ENCODE results near the gene IGF1R.

IGF1R gene

DNA sequence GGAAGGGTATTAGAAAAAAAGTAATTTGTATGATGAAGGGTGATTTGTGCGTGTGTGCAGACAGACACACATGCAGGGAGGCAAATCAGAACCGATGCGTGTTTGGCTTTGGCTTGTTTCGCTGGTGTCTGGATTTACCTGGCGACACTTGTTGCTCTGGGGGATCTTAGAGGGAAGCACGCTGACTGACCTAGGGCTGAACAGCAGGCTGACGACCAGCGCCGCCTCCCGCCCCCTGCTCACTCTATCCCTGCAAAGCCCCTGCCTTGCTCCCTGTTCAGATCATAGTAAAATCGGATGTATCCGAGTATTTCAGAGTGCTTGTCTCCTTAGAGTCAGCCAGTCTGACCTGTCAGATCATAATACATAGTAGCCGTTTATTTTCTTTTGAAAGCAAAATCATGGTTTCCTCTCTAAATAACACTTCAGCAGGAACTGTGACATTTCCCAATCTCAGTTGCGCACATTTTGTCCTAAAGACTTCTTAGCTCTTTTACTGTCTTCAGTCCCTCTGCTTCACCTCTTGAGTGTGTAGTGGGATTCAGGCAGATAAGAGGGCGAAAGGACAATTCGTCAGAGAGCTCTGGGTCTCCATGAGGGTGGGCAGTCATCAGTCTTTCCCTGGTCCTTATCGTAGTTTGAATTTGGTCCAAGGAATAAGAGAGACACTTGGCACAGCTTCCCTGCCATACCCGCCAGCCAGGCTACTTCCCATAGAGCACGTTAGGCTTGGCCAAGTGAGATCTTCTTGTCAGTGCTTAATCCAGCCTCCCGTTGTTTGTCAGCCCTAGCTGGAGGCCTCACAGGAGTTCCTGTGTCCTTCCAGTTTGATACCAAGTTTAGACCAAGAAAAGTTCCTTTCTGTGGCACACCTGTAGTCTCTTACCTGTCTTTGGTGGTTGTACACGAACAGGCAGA lies 261.9 kb downstream of the IGF1R start:
- DNase-seq (ENCODE audit: low read depth in 2 of 2) = no peak

DNA sequence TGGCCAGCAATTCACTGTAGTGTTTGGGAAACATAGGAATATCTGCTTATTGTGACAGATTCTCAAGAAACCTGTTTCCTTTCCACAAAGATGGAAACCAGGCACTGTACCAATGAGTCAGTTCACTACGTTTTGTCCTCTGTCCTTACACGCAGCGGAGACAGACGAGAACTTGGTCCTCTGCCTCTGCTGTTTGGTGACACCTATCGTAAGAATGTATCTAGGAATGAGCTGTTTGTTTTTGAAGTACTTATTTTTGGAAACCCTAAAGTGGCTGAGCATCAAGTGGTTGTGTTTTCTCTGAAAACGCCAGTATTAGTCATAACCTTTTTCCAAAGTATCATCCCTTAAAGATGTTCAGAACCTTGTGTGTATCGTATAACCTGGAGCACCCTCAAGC lies 266.3 kb downstream of the IGF1R start:
- DNase-seq (ENCODE audit: low read depth in 2 of 2) = no peak

DNA sequence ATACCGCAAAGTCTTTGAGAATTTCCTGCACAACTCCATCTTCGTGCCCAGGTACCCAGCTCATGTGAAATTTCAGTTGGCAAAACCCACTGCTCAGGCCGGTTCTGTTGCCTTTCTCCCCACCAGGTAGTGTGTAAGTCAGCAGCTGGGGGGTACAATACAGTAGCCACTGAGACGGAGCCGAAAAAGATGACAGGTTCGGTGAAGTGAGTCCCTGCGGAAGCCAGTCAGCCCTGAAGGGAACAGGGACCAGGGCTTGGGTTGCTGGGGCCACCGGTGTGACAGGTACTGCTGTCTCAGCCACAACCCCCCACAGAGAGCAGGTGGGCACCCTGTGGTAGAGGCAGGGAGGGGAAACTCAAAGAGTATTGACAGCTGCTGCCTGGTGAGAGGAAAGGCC lies 268.5 kb downstream of the IGF1R start:
- DNase-seq (ENCODE audit: low read depth in 2 of 2) = no peak

DNA sequence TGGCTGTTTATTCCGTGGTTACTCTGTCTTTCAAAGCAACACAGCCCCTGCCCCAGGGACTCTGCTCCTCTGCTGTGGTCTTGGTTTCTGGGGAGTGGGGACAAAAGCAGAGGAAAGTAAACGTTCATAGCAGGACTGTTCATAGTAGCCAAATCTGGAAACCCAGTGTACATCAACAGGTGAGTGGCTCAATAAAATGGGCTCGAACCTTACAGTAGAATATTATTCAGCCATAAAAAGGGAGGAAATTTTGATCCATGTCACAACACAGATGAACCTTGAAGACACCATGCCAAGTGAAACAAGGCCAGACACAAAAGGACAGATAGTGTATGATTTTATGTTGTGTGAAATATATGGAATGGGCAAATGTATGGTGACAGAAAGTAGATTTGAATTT lies 269.1 kb downstream of the IGF1R start:
- DNase-seq (ENCODE audit: low read depth in 2 of 2) = no peak

DNA sequence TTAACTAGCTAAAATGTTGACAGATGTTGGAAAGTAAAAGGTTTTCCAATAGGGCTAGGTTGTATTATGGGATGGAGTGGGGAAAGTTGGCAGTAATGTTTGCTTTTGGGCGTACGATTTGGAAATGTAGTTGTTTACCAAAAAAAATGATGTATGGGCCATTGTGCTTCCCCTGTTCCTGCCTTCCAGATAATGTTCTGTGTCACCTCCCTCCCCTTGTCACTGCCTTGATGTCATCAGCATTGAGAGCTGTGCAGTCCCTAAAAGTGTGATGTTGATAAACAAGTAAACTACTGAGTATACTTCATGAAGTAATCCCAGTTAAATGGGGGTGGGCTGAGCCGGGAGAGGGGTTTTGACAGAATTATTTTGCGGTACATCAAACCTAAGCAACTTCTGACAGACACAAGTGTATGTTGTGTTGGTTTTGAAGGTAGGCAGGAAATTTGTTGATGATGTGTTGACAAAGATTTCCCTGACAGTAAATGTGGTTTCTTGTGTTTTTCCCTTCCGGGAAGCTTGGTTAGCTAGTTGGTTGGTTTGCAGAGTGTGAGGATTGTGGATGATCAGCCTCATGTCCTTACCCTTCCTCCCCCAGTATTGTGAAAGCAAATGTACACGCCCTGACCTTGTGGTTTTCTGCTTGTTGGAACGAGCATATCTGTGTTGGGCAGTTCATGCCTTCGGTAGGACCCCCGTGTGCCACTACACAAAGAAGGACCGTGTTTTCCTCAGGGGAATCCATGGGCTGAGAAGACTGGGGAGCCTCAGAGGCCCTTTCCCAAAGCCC lies 271.9 kb downstream of the IGF1R start:
- DNase-seq (ENCODE audit: low read depth in 2 of 2) = no peak

DNA sequence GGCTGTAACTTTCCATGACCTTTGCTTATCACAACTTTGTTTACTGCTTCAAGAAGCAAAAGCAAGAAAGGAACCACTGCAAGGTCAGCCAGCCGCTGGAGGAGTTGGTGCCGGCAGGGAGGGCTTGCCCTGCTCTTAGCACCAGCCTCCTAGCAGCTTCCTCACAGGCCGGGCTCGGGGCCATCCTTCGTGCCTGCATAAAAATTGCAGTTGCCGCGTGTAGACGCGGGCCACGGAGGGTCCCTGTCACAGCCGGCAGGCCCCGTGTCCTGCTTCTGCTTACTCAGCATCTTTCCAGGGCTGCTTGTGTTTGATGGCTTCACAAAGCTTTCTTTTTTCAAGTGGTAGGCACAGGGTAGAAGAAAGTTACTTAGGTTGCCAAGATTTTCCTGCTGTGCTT lies 274.8 kb downstream of the IGF1R start:
- DNase-seq (ENCODE audit: low read depth in 2 of 2) = no peak

DNA sequence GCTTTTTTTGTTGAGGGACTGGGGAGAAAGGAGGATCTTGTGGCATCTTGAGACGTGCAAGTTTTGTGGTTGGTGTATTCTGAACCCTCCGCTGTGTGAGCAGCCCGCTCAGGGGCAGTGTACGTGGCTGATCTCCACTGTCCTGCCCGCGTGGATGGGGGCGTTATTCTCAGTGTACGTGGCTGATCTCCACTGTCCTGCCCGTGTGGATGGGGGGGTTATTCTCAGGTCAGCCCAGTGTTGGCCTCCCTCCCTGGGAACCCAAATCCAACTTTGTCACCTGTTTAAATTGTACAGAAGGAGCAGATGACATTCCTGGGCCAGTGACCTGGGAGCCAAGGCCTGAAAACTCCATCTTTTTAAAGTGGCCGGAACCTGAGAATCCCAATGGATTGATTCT lies 275.2 kb downstream of the IGF1R start:
- no peak for DNase-seq (ENCODE audit: low read depth in 2 of 2)

DNA sequence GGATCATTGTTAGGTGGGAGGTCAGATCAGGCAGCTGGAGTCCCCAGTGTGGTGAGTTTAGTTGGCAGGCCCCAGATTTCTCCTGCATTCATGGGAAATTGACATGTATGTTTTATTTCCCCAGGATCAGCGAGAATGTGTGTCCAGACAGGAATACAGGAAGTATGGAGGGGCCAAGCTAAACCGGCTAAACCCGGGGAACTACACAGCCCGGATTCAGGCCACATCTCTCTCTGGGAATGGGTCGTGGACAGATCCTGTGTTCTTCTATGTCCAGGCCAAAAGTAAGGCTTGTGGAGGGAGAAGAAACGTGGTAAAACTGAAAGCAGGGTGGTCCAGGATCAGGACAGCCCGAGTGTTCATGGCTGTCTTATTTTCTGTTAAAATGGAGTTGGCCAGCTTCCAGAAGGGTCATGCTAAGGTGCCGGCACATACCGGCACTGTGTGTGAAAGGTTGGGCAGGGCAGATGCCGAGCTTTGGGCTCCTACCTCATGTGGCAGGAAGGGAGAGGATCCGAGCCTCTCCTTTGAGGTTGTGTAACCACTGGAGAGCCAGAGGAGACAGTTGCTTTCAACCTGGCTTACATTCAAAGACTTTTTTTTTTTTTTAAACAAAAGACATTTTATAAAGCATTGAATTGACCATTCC lies 276.2 kb downstream of the IGF1R start:
- DNase-seq (ENCODE audit: low read depth in 2 of 2) = no peak

DNA sequence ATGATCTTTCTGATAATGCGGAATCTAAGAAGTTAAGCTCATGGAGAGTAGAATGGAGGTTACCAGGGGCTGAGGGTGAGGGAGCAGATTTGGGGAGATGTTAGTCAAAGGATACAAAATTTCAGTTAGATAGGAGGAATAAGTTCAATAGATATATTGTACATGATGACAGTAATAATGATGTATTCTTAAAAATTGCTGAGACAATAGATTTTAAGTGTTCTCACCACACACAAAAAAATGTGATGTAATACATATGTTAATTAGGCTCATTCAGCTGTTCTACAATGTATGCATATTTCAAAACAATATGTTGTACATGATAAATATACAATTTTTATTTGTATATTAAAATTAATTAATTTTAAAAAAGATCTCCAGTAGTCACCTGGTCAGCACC lies 277.9 kb downstream of the IGF1R start:
- DNase-seq (ENCODE audit: low read depth in 2 of 2) = no peak

DNA sequence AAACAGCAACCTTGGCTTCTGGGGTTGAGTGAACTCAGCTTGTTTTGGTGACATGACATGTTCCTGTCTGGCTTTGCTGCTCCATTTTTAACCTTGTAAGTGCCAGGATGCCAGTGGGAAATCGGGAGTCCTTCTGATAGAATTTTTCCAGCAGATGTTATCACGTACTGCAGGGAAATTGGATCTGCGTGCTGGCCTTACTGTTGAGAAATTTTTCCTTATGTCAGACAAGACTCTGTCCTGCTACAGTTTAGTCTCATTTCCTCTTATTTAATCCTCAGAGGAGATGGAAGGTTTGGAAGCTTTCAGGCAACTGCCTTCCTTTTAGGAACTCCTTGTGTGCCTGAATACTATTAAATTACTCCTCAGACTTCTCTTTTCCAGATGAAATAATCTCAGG lies 278.7 kb downstream of the IGF1R start:
- DNase-seq (ENCODE audit: low read depth in 2 of 2) = no peak

DNA sequence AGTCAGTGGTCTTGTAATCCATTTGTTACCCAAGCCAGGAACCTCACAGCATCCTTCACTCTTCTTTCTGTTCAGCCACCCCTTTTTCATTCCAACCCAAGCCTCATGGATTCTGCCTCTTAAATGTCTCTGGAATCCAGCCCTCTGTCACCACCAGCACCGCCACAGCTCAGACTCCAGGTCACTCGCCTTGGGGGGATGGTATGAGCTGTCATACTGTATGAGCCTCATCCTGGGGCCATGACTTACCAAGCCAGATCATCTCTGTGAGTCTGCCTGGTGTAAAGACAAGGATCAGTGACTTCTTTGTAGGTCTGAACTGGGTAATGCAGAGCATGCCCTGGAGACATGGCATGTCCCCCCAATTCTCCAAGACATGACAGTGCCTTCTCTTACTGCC lies 279.7 kb downstream of the IGF1R start:
- DNase-seq (ENCODE audit: low read depth in 2 of 2) = no peak

DNA sequence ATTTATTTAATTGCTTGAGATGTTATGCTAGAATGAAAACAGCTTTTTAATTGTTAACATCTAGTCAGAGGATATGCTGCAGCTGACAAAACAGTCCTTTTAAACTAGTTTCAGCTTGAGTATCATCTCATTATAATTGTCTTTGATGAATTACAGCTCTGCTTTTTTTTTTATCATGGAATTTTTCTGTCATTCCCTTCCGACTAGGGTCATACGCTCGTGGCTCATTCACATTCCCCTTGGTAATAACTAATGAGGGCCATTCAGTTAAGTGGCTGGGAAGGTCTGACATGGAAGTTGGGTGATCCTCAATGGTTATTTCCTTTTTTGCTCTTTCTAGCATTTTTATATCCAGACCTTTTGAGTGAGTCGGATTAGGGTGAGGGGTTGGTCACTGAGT lies 282.2 kb downstream of the IGF1R start:
- no peak for DNase-seq (ENCODE audit: low read depth in 2 of 2)

DNA sequence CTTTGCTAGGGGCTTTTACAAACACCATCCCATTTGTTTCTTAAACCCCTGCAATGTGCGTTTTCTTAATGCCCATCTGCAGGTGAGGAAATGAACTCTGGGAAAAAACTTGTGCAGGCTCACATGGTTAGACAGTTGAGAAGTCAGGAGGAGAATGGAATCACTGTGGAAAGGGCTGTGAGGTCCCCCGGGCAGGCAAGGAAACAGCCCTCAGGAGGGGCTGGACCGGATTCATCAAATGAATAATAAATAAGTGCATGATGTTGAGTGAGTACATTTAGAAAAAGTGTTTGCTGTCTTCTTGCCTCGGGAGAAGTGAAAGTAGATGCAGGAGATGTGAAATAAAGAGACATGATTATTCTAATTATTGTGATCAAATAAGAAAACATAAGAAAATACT lies 282.7 kb downstream of the IGF1R start:
- no peak for DNase-seq (ENCODE audit: low read depth in 2 of 2)

DNA sequence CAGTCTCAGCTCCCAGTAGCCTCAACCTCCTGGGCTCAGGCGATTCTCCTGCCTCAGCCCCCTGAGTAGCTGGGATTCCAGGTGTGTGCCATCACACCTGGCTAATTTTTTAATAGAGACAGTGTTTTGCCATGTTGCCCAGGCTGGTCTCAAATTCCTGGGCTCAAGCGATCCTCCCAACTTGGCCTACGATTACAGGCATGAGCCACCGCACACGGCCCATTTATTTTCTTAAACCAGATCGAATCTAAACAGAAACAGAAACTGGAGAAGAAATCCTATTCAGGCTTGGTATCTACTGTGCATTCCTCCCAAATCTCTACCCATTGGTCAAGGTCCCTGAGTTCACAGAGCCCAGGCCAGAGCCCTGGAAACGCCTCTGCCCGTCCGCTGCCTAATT lies 285.1 kb downstream of the IGF1R start:
- no peak for DNase-seq (ENCODE audit: low read depth in 2 of 2)

DNA sequence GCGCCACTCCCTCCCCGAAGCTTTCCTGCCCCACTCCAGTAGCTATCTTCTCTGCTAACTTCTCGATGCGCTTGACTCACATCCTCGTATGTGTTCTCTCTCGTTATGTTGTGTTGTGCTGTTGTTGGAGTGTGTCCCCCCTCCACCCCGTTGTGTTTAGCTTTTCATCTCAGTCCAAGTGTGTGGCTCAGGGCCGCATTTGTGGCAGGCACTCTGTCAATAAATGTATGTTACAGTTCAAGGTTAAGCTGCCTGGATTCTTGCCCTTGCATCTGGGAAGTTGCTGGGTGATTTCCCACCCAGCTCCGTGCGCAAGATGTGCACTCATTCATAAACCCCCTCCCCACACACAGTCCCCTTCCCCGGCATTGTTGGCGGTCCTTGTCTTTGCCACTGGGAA lies 287.4 kb downstream of the IGF1R start:
- DNase-seq (ENCODE audit: low read depth in 2 of 2) = no peak

DNA sequence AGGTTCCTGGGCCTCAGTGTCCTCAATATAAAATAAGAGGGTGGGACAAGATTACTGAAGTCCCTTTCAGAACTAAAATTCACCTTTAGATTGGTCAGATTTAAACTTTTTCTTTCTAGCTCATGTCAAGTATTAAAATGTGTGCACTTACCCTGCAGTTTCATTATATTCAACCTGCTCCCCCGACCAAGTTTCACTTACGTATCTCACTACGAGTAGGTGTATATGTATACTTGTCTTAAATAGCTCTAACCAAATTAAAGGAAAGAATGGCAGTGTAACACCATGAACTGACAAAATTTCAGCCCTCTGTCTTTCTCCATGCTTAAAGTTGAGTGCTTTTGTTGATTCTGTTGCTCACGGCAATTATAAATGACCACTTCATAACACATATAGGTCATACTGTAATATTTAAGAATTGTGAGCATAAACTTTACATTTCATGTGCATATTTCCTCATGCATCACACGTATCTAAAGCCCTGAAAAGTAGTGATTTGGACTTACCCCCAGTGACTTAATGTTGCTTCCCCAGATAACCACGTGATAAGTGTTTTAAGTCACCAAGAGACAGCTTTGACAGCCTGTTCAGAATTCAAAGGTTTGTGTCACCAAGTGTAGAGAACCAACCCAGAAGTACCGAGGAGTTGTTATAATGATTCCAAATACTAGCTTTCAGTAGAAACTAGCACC lies 289.2 kb downstream of the IGF1R start:
- no peak for DNase-seq (ENCODE audit: low read depth in 2 of 2)

DNA sequence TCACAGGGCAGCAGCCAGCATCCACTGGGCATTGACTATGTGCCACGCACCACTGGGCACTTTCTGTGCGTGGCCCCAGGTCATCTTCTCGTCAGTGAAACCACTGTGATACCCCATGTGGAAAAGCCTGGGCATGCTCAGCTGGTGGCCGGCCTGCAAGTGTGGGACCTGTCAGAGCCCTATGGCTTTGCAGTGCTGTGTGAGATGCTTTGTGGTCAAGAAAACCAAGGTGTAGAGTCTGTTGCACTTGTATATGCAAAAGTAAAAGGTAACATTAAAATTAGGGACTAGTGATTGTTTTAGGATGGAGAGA lies 289.7 kb downstream of the IGF1R start:
- DNase-seq (ENCODE audit: low read depth in 2 of 2) = no peak

DNA sequence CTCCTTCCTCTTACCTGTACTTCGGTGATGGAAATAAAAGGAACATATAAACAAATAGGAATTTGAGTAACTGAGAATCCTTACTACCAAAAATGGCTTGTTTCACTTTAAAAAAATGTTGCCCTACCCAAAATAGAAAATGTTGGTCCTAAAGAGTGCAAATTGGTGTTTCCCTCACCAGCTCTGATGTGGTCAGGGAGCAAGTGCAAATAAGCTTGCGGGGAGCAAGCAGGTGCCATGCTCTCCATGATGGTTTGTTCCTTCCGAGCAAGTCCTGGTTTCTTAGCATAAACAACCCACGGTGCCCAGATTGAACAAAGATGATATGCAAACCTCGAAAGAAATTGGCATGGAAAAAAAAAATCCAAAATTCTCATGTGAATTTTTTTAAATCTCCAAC lies 290.5 kb downstream of the IGF1R start:
- no peak for DNase-seq (ENCODE audit: low read depth in 2 of 2)

DNA sequence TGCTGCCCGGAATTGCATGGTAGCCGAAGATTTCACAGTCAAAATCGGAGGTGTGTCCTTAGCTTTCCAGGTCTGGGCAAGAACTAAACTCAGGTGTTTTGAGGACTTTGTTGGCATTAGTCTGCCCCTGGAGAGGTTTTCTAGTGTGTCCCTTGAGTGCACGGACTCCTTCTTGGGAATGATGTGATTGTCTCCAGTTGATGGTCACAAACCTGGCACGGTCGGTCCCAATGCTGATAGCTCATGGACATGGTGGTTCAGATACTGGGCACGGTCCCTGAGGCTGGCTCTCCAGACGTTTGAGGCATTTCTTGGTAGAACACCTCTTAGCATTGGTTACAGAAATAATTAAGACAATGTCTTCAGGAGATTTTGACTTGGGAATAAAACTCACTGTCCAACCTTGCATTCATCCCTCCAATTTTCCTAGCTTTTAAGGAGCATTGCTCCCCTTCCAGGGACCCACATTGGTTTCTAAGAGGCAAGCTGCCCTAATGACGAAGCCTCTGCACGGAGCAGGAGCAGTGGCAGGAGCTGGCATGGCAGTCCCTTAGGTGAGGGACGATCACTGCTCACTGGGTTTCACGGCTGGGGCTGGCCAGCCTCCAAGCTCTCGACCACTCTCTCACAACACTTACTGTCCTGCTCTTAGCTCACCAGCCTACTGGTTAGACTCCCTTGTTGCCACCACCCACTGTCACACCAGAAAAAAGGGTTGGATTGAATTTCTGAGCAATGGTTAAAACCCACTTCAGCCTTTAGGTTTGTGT lies 291.2 kb downstream of the IGF1R start:
- DNase-seq (ENCODE audit: low read depth in 2 of 2) = no peak

DNA sequence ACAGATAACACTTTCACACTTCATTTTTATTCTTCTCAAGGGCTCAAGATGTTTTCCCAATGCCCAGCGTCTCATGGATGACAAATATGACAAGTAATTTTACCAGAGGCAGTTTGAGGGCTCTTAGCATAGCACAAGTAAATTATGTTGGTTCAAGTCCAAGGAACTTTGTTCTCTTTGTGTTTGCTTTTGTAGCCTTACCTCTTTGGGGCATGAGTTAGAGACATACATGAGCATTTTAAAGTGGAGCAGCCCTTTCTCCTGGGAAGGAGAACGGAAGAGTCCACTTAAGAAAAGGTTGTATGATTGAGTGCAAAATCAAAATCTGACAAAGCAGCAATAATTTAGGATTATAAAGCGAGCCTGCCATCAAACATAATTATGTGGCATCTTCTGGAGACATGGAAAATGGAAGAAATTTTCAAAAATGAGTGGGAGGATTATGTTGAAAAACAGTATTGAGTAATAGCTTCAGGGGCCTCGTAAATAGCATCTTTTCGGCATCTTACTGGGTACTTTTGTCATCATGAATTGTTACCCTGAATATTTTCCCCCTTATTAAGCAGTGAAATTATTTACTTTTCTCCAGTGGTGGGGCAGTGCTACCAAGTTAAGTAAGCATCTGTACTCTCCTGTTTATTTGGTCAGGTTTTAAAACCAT lies 293.4 kb downstream of the IGF1R start:
- DNase-seq (ENCODE audit: low read depth in 2 of 2) = no peak

DNA sequence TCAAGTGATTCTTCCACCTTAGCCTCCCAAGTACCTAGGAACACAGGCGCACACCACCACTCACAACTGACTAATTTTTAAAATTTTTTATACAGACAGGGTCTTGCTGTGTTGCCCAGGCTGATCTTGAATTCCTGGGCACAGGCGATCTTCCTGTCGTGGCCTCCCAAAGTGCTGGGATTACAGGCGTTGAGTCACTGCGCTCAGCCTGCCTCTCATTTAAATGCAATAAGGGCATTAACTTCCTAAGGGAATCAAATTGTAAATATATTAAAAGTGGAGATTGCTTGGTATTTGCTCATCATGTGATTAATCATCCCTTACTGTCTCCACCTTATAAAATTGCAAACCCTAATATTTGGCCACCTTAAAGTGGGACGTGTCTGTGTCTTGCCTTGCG lies 294.1 kb downstream of the IGF1R start:
- DNase-seq (ENCODE audit: low read depth in 2 of 2) = no peak

All from stimulated activated CD8-positive, alpha-beta memory T cell treated with anti-CD3 and anti-CD28 coated beads, Interleukin-7, amount 100 ng/mL, for 4 hours (primary cell).